HCT116 (cell line): Measurements from ENCODE around the gene TAS2R41. TPM values are rescaled to one million over a fixed set of nuclear protein-coding genes. Genes with fewer than 3 reads are reported as not detected.

Source experiments
- ATAC-seq: fragments of 200-7000 bp; cut with Tn5 transposase; 2 replicates; pipeline ENCODE4 v1.9.1; 2020; ENCODE audit warnings: mild to moderate bottlenecking, moderate library complexity
- BruUV-seq: library from RNA; stranded (reverse); fragments of 400-500 nt; replicated peaks from 2 replicates; lab custom pipeline; 2021; lab: Mats Ljungman, UMichigan
- CTCF ChIA-PET: fragments of 300-600 bp; sonication (Branson Sonifier 250); formaldehyde crosslinking; loops from one replicate; lab custom pipeline; 2021; ENCODE audit warnings: antibody characterized with exemption; lab: Charles Lee
- POLR2A ChIA-PET: fragments of 300-600, 350-600 bp; sonication (Branson Sonifier 250); formaldehyde crosslinking; loops from one replicate; lab custom pipeline; 2021; ENCODE audit warnings: antibody characterized with exemption; lab: Charles Lee
- RAD21 ChIA-PET, 2 experiments: fragments of 300-600 bp; sonication (Branson Sonifier 250); formaldehyde crosslinking; loops; one replicate each; lab custom pipeline; 2023; ENCODE audit warnings: low total read pairs in 2 of 2; ENCODE audit not compliant: uncharacterized antibody in 2 of 2, unreplicated experiment in 2 of 2, low non-redundant PET in 1 of 2; lab: Charles Lee
- DNase-seq: peaks from one replicate; pipeline ENCODE4 v3.0.0-alpha.2; 2010; ENCODE audit warnings: low read depth, low spot score
- H2AFZ ChIP-seq: fragments of 200-600 bp; shearing (Covaris generic), sonication (generic); 2 replicates; pipeline ENCODE4 v1.6.1; 2017; ENCODE audit warnings: low read depth, mixed run types, mixed read lengths, antibody characterized with exemption, low read length; ENCODE audit not compliant: poor library complexity, severe bottlenecking
- H3K27ac ChIP-seq: 2 replicates; pipeline ENCODE4 v1.5.1; 2012; ENCODE audit warnings: low read depth, low read length
- H3K27me3 ChIP-seq: fragments of 200-600 bp; sonication (generic); 2 replicates; pipeline ENCODE4 v1.6.1; 2016; ENCODE audit warnings: mixed run types, low read length, mixed read lengths; ENCODE audit not compliant: insufficient read depth
- H3K36me3 ChIP-seq, 2 experiments: fragments of 200-500 bp in 1 of 2; fragments of 200-600 bp in 1 of 2; sonication (Bioruptor generic) in 1 of 2; sonication (generic) in 1 of 2; 2 replicates each; pipeline versions ENCODE4 v1.5.1 to v1.6.1; 2014 to 2016; ENCODE audit warnings: low read length in 2 of 2, inconsistent platforms in 1 of 2, mixed read lengths in 1 of 2, mixed run types in 1 of 2; ENCODE audit not compliant: insufficient read depth in 2 of 2, control insufficient read depth in 1 of 2
- H3K4me1 ChIP-seq, 2 experiments: fragments of 200-600 bp in 1 of 2; sonication (generic) in 1 of 2; 2 replicates each; pipeline versions ENCODE4 v1.5.1 to v1.6.1; 2012 to 2017; ENCODE audit warnings: low read length in 2 of 2, inconsistent platforms in 1 of 2, mild to moderate bottlenecking in 1 of 2, mixed read lengths in 1 of 2, mixed run types in 1 of 2, moderate library complexity in 1 of 2; ENCODE audit not compliant: insufficient read depth in 2 of 2, control insufficient read depth in 1 of 2
- H3K4me2 ChIP-seq: fragments of 200-600 bp; sonication (generic); 2 replicates; pipeline ENCODE4 v1.6.1; 2017; ENCODE audit warnings: mixed run types, low read length, mixed read lengths
- H3K4me3 ChIP-seq, 2 experiments: fragments of 200-600 bp in 1 of 2; sonication (generic) in 1 of 2; replicated peaks in 1 of 2; 2 replicates each; pipeline ENCODE4 v1.5.1; 2011 to 2016; ENCODE audit warnings: low read length in 2 of 2, control low read depth in 1 of 2, low read depth in 1 of 2, mild to moderate bottlenecking in 1 of 2, mixed read lengths in 1 of 2, mixed run types in 1 of 2
- H3K79me2 ChIP-seq: fragments of 200-600 bp; sonication (generic); 2 replicates; pipeline ENCODE4 v1.6.1; 2017; ENCODE audit warnings: mild to moderate bottlenecking, mixed run types, low read length, moderate library complexity, mixed read lengths; ENCODE audit not compliant: insufficient read depth
- H3K9ac ChIP-seq: fragments of 200-600 bp; sonication (generic); 2 replicates; pipeline ENCODE4 v1.6.1; 2016; ENCODE audit warnings: low read length, mixed read lengths
- H3K9me2 ChIP-seq: fragments of 200-600 bp; sonication (generic), shearing (Covaris generic); 2 replicates; pipeline ENCODE4 v1.6.1; 2017; ENCODE audit warnings: mixed run types, mild to moderate bottlenecking, moderate library complexity; ENCODE audit not compliant: insufficient read depth
- H3K9me3 ChIP-seq, 2 experiments: fragments of 200-500 bp in 1 of 2; fragments of 200-600 bp in 1 of 2; sonication (Bioruptor generic) in 1 of 2; sonication (generic) in 1 of 2; 2 replicates each; pipeline ENCODE4 v1.6.1; 2014 to 2017; ENCODE audit warnings: low read length in 2 of 2, mixed read lengths in 2 of 2, inconsistent platforms in 1 of 2, low read depth in 1 of 2, mild to moderate bottlenecking in 1 of 2, mixed run types in 1 of 2, moderate library complexity in 1 of 2; ENCODE audit not compliant: control insufficient read depth in 1 of 2, insufficient read depth in 1 of 2
- H4K20me1 ChIP-seq: fragments of 200-600 bp; sonication (generic), shearing (Covaris generic); 2 replicates; pipeline ENCODE4 v1.6.1; 2017; ENCODE audit warnings: mixed run types, mild to moderate bottlenecking, moderate library complexity; ENCODE audit not compliant: insufficient read depth
- EGR1 ChIP-seq: IDR thresholded peaks from 2 replicates; pipeline ENCODE4 v1.6.1; 2012; ENCODE audit warnings: low read depth
- EZH2 ChIP-seq: fragments of 200-600 bp; sonication (generic); IDR thresholded peaks from 2 replicates; pipeline ENCODE4 v1.6.1; 2017; ENCODE audit warnings: antibody characterized with exemption, mixed run types
- JUND ChIP-seq: IDR thresholded peaks from 2 replicates; pipeline ENCODE4 v1.6.1; 2012
- POLR2A ChIP-seq: IDR thresholded peaks from 2 replicates; pipeline ENCODE4 v1.7.0; 2011; ENCODE audit warnings: borderline replicate concordance; ENCODE audit not compliant: insufficient read depth, insufficient read length; ENCODE audit errors: extremely low read depth
- SP1 ChIP-seq: IDR thresholded peaks from 2 replicates; pipeline ENCODE4 v1.6.1; 2012; ENCODE audit warnings: low read depth
- TCF7L2 ChIP-seq: IDR thresholded peaks from 2 replicates; pipeline ENCODE4 v1.7.0; 2011; ENCODE audit warnings: borderline replicate concordance, inconsistent platforms; ENCODE audit not compliant: insufficient read depth, insufficient read length; ENCODE audit errors: extremely low read depth
- ZBTB33 ChIP-seq: IDR thresholded peaks from 2 replicates; pipeline ENCODE4 v1.6.1; 2011; ENCODE audit warnings: mild to moderate bottlenecking, low read length, moderate library complexity; ENCODE audit not compliant: insufficient replicate concordance; ENCODE audit errors: extremely low read depth
- ZNF274 ChIP-seq: fragments of 200-500 bp; sonication (Bioruptor generic); IDR thresholded peaks from 2 replicates; pipeline ENCODE4 v1.6.1; 2014; ENCODE audit warnings: mild to moderate bottlenecking, low read depth, low read length, inconsistent platforms
- intact Hi-C: fragments of 100-400 bp; cut with micrococcal nuclease; formaldehyde crosslinking; loops from 2 replicates; pipeline ENCODE4 v1.10.0; 2022
- total RNA-seq: library from RNA; stranded (reverse); gene quantifications from one replicate; pipeline ENCODE4 v1.2.1, GENCODE V29; 2021; ENCODE audit not compliant: unreplicated experiment
- TF ChIP-seq, protein P1 (sequence below): IDR thresholded peaks from 2 replicates; pipeline ENCODE4 v1.6.1; 2012; ENCODE audit warnings: low read depth
- TF ChIP-seq, protein P2 (sequence below): IDR thresholded peaks from 2 replicates; pipeline ENCODE4 v1.6.1; 2012

Gene TAS2R41
- total RNA-seq, 1 experiment from 2014 or later: not detected

- TF ChIP-seq, protein P1, sequence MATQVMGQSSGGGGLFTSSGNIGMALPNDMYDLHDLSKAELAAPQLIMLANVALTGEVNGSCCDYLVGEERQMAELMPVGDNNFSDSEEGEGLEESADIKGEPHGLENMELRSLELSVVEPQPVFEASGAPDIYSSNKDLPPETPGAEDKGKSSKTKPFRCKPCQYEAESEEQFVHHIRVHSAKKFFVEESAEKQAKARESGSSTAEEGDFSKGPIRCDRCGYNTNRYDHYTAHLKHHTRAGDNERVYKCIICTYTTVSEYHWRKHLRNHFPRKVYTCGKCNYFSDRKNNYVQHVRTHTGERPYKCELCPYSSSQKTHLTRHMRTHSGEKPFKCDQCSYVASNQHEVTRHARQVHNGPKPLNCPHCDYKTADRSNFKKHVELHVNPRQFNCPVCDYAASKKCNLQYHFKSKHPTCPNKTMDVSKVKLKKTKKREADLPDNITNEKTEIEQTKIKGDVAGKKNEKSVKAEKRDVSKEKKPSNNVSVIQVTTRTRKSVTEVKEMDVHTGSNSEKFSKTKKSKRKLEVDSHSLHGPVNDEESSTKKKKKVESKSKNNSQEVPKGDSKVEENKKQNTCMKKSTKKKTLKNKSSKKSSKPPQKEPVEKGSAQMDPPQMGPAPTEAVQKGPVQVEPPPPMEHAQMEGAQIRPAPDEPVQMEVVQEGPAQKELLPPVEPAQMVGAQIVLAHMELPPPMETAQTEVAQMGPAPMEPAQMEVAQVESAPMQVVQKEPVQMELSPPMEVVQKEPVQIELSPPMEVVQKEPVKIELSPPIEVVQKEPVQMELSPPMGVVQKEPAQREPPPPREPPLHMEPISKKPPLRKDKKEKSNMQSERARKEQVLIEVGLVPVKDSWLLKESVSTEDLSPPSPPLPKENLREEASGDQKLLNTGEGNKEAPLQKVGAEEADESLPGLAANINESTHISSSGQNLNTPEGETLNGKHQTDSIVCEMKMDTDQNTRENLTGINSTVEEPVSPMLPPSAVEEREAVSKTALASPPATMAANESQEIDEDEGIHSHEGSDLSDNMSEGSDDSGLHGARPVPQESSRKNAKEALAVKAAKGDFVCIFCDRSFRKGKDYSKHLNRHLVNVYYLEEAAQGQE: no peak
- TF ChIP-seq ZNF274 (no peak), JUND (no peak), POLR2A (no peak)
Observed at GRCh38 chr7:143460271-143460979, 17.2 kb upstream of the TAS2R41 start (continued).

GRCh38 chr7:143462045-143462444, 15.6 kb upstream of the TAS2R41 start:
- Histone ChIP-seq H4K20me1 (no peaks in the 10 kb centered on the region), H3K79me2 (no peaks in the 10 kb centered on the region), H3K9ac (no peak overlapping the region), H2AFZ (no peak overlapping the region), H3K36me3 (no peaks in the 10 kb centered on the region), H3K4me2 (no peak overlapping the region), H3K27me3 (no peaks in the 10 kb centered on the region), H3K4me1 (no peaks in the 10 kb centered on the region), H3K9me3 (no peaks in the 10 kb centered on the region), H3K4me3 (no peak overlapping the region), H3K27ac (no peak overlapping the region), H3K9me2 (no peaks in the 10 kb centered on the region)
- ChIA-PET POLR2A (interaction anchor here (0.9 kb wide), 1 partner anchor 10 kb away, joined by 3 read pairs; no protein-coding TSS in a partner anchor), RAD21 (no interaction called here), CTCF (no interaction called here)
- ATAC-seq (no peak), DNase-seq (no peak)
- intact Hi-C loops: no loop called here
- TF ChIP-seq EGR1 (no peak), TCF7L2 (no peak), ZBTB33 (no peak), EZH2 (no peak), SP1 (no peak)
- TF ChIP-seq, protein P1: no peak
- TF ChIP-seq, protein P2, sequence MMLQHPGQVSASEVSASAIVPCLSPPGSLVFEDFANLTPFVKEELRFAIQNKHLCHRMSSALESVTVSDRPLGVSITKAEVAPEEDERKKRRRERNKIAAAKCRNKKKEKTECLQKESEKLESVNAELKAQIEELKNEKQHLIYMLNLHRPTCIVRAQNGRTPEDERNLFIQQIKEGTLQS: no peak
- BruUV-seq: no TSS peak
